IMR-90 (cell line): ENCODE data around the gene CEMIP2. TPM values are rescaled to one million over a fixed set of nuclear protein-coding genes. Genes with fewer than 3 reads are reported as not detected.
"Not testable (repeated sequence)": the region's sequence is repeated elsewhere in the genome, so short reads cannot be mapped to it uniquely, and the experiment has no call there.

Source experiments
- ATAC-seq: fragments of 200-7000 bp; cut with Tn5 transposase; 2 replicates; pipeline ENCODE4 v1.9.1; 2020; ENCODE audit warnings: low read depth, mild to moderate bottlenecking, moderate library complexity
- BruUV-seq: library from RNA; stranded (reverse); fragments of 400-500 nt; replicated peaks from 2 replicates; lab custom pipeline; 2021; lab: Mats Ljungman, UMichigan
- CTCF ChIA-PET: fragments of 300-600 bp; formaldehyde crosslinking; extraction: SDS; loops from one replicate; lab custom pipeline; 2021; ENCODE audit warnings: antibody characterized with exemption; lab: Yijun Ruan, JAX
- POLR2A ChIA-PET: fragments of 300-600 bp; sonication (Branson Sonifier 250); formaldehyde crosslinking; loops from one replicate; lab custom pipeline; 2022; ENCODE audit warnings: antibody characterized with exemption; ENCODE audit not compliant: unreplicated experiment; lab: Charles Lee
- DNase-seq: peaks from one replicate; pipeline ENCODE4 v3.0.0; 2013
- H2AFZ ChIP-seq: replicated peaks from 2 replicates; pipeline ENCODE3; 2013; ENCODE audit warnings: low read length, mild to moderate bottlenecking; ENCODE audit not compliant: poor library complexity
- H2AK5ac ChIP-seq: 2 replicates; pipeline ENCODE4 v1.6.1; 2013; ENCODE audit warnings: low read depth, low read length, inconsistent platforms
- H2AK9ac ChIP-seq: replicated peaks from 2 replicates; pipeline ENCODE3; 2013; ENCODE audit warnings: mild to moderate bottlenecking, low read depth, low read length, moderate library complexity; ENCODE audit not compliant: poor library complexity
- H2BK120ac ChIP-seq: 2 replicates; pipeline ENCODE4 v1.6.1; 2013; ENCODE audit warnings: low read depth, low read length, inconsistent platforms
- H2BK15ac ChIP-seq: 3 replicates; pipeline ENCODE4 v1.6.1; 2013; ENCODE audit warnings: low read depth, low read length, inconsistent platforms
- H2BK20ac ChIP-seq: 2 replicates; pipeline ENCODE4 v1.6.1; 2013; ENCODE audit warnings: low read depth, mild to moderate bottlenecking, inconsistent platforms, low read length, moderate library complexity
- H2BK5ac ChIP-seq: 2 replicates; pipeline ENCODE4 v1.6.1; 2013; ENCODE audit warnings: mild to moderate bottlenecking, low read depth, low read length, inconsistent platforms; ENCODE audit not compliant: poor library complexity, severe bottlenecking
- H3K14ac ChIP-seq: replicated peaks from 2 replicates; pipeline ENCODE4 v1.6.1; 2013; ENCODE audit warnings: low read depth, low read length, inconsistent platforms
- H3K18ac ChIP-seq: 2 replicates; pipeline ENCODE4 v1.6.1; 2013; ENCODE audit warnings: low read depth, low read length, control low read depth
- H3K23ac ChIP-seq: 2 replicates; pipeline ENCODE4 v1.6.1; 2013; ENCODE audit warnings: low read depth, low read length, inconsistent platforms
- H3K27ac ChIP-seq: 2 replicates; pipeline ENCODE4 v1.5.1; 2013; ENCODE audit warnings: mild to moderate bottlenecking, control low read depth, low read length; ENCODE audit not compliant: insufficient read depth
- H3K27me3 ChIP-seq: 2 replicates; pipeline ENCODE4 v1.6.1; 2013; ENCODE audit warnings: low read length; ENCODE audit not compliant: control insufficient read depth, insufficient read depth
- H3K36me3 ChIP-seq: 2 replicates; pipeline ENCODE4 v1.6.1; 2013; ENCODE audit warnings: low read length, mixed read lengths; ENCODE audit not compliant: control insufficient read depth, insufficient read depth
- H3K4ac ChIP-seq: 2 replicates; pipeline ENCODE4 v1.6.1; 2013; ENCODE audit warnings: low read depth, low read length, inconsistent platforms
- H3K4me1 ChIP-seq: 2 replicates; pipeline ENCODE4 v1.6.1; 2013; ENCODE audit warnings: low read length, mixed read lengths; ENCODE audit not compliant: control insufficient read depth, insufficient read depth
- H3K4me2 ChIP-seq: 2 replicates; pipeline ENCODE4 v1.6.1; 2013; ENCODE audit warnings: low read depth, mild to moderate bottlenecking, control low read depth, low read length, moderate library complexity
- H3K4me3 ChIP-seq: 2 replicates; pipeline ENCODE4 v1.5.1; 2013; ENCODE audit warnings: low read depth, mild to moderate bottlenecking, control low read depth, low read length, moderate library complexity; ENCODE audit not compliant: insufficient read depth
- H3K56ac ChIP-seq: 2 replicates; pipeline ENCODE4 v1.6.1; 2013; ENCODE audit warnings: low read length, inconsistent platforms; ENCODE audit not compliant: insufficient read depth; ENCODE audit errors: extremely low read depth
- H3K79me1 ChIP-seq, 2 experiments: 2 replicates each; pipeline ENCODE4 v1.6.1; 2013; ENCODE audit warnings: low read length in 2 of 2, inconsistent platforms in 1 of 2, low read depth in 1 of 2
- H3K9ac ChIP-seq: 2 replicates; pipeline ENCODE4 v1.6.1; 2013; ENCODE audit warnings: low read depth, low read length, control low read depth
- H3K9me1 ChIP-seq: 2 replicates; pipeline ENCODE4 v1.6.1; 2013; ENCODE audit warnings: low read length, inconsistent platforms; ENCODE audit not compliant: insufficient read depth
- H3K9me3 ChIP-seq: 2 replicates; pipeline ENCODE4 v1.6.1; 2013; ENCODE audit warnings: low read length; ENCODE audit not compliant: control insufficient read depth, insufficient read depth
- H4K20me1 ChIP-seq: 2 replicates; pipeline ENCODE4 v1.6.1; 2013; ENCODE audit warnings: low read length, inconsistent platforms; ENCODE audit not compliant: insufficient read depth
- H4K5ac ChIP-seq: 2 replicates; pipeline ENCODE4 v1.6.1; 2013; ENCODE audit warnings: mild to moderate bottlenecking, low read depth, low read length, control low read depth
- H4K8ac ChIP-seq, 2 experiments: 2 replicates each; pipeline ENCODE4 v1.6.1; 2013; ENCODE audit warnings: low read depth in 2 of 2, low read length in 2 of 2, control low read depth in 1 of 2, inconsistent platforms in 1 of 2
- H4K91ac ChIP-seq: 2 replicates; pipeline ENCODE4 v1.6.1; 2013; ENCODE audit warnings: low read depth, low read length, inconsistent platforms; ENCODE audit not compliant: insufficient read depth
- WGBS, 2 experiments: methylation state at CpG; one replicate each; pipeline versions ENCODE4 v1.1.5 to v1.1.7; 2013; ENCODE audit warnings: missing lambda C conversion rate in 2 of 2; ENCODE audit not compliant: insufficient read length in 1 of 2; ENCODE audit errors: extremely low coverage in 2 of 2; 5-methylcytosine and 5-hydroxymethylcytosine counted together
- dilution Hi-C: fragments of 300-500 bp; cut with HindIII; formaldehyde crosslinking; loops from one replicate; pipeline ENCODE4 v1.14.3; 2018; ENCODE audit warnings: low sequenced_read_pairs; ENCODE audit not compliant: unreplicated experiment
- in situ Hi-C: fragments of 300-500 bp; cut with MboI; formaldehyde crosslinking; loops from 3 replicates; pipeline ENCODE4 v1.14.3; 2019; ENCODE audit warnings: low sequenced_read_pairs, inconsistent platforms, mixed read lengths
- intact Hi-C: fragments of 100-400 bp; cut with micrococcal nuclease; formaldehyde crosslinking; loops from 2 replicates; pipeline ENCODE4 v1.10.0; 2022
- polyA plus RNA-seq, 3 experiments: library from polyadenylated mRNA; depleted of rRNA; stranded (reverse); fragments of >200 nt; gene quantifications; 2 replicates each; pipeline ENCODE4 v1.2.3, GENCODE V29; 2012; ENCODE audit warnings: low replicate concordance in 1 of 3
- total RNA-seq: library from RNA; depleted of rRNA; stranded (reverse); fragments of >200 nt; gene quantifications from 2 replicates; pipeline ENCODE4 v1.2.3, GENCODE V29; 2012

Gene CEMIP2
- total and polyA plus RNA-seq, 2 of the 4 experiments (the other 2 are of a cell fraction), result 65.2 to 67.4 TPM

GRCh38 chr9:71805096-71805495 is 36.8 kb upstream of the CEMIP2 start:
- intact Hi-C loops, result loop anchor here (5.0 kb wide), 1 partner anchor 518 kb away; no protein-coding TSS in a partner anchor

More at GRCh38 chr9:71805096-71805495, 36.8 kb upstream of the CEMIP2 start:
- H3K4ac ChIP-seq, dilution Hi-C loops, H3K56ac ChIP-seq, H3K23ac ChIP-seq, H3K4me3 ChIP-seq, H3K9ac ChIP-seq, H3K18ac ChIP-seq, BruUV-seq, H2AK9ac ChIP-seq, H4K8ac ChIP-seq, H3K4me1 ChIP-seq, H2BK20ac ChIP-seq, H4K91ac ChIP-seq, H3K14ac ChIP-seq, H3K36me3 ChIP-seq, H4K5ac ChIP-seq, H3K79me1 ChIP-seq, H3K9me1 ChIP-seq, H3K27me3 ChIP-seq, H2AFZ ChIP-seq, ATAC-seq, H2BK5ac ChIP-seq, DNase-seq, H3K9me3 ChIP-seq, H2AK5ac ChIP-seq, H2BK120ac ChIP-seq, H3K4me2 ChIP-seq, POLR2A ChIA-PET, H4K20me1 ChIP-seq, H2BK15ac ChIP-seq, H3K27ac ChIP-seq: not testable (repeated sequence)
- WGBS, 2 experiments, result no CpG with 5 or more reads among the region's 1 CpG
- in situ Hi-C loops, result loop anchor here (25.0 kb wide), 2 partner anchors 457 to 518 kb away; no protein-coding TSS in a partner anchor
- CTCF ChIA-PET, result interaction anchor here (1.0 kb wide), 1 partner anchor 220 kb away, joined by 5 read pairs; no protein-coding TSS in a partner anchor
